Measurements from ENCODE around the gene KCNIP4.

DNA sequence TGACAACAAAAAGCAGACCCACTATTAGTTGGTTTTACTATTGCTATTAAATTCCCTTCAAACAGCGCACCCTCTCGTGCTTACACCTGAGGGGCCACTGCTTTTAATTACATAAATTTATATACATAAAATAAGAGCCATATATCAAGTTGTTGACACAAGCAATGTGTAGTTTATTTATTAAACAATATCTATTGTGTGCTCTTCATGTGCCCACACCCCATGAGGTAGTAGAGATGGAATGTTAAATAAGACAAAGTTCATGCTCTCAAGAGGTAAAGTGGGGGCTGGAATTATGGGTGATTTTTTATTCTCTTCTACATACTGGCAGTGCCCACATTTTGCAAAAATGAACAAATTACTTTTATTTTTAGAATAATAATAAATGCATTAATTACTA lies 47.3 kb downstream of the KCNIP4 start:
- TF ChIP-seq EZH2 (IDR thresholded peaks at IDR 0.05; ENCODE audit: insufficient read depth, poor library complexity, severe bottlenecking) (no peak), EZH2phosphoT487 (IDR thresholded peaks at IDR 0.05; ENCODE audit: insufficient read depth, low read depth) (no peak)

Measured in GM23248 (cell line).